ENCODE results near the gene PLA2R1.

GRCh38 chr2:159976527-159977160 is 85.8 kb downstream of the PLA2R1 start:
- TF ChIP-seq, protein P1, sequence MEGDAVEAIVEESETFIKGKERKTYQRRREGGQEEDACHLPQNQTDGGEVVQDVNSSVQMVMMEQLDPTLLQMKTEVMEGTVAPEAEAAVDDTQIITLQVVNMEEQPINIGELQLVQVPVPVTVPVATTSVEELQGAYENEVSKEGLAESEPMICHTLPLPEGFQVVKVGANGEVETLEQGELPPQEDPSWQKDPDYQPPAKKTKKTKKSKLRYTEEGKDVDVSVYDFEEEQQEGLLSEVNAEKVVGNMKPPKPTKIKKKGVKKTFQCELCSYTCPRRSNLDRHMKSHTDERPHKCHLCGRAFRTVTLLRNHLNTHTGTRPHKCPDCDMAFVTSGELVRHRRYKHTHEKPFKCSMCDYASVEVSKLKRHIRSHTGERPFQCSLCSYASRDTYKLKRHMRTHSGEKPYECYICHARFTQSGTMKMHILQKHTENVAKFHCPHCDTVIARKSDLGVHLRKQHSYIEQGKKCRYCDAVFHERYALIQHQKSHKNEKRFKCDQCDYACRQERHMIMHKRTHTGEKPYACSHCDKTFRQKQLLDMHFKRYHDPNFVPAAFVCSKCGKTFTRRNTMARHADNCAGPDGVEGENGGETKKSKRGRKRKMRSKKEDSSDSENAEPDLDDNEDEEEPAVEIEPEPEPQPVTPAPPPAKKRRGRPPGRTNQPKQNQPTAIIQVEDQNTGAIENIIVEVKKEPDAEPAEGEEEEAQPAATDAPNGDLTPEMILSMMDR (IDR thresholded peaks at IDR 0.05), result no peak
- no peak for TF ChIP-seq POLR2A (IDR thresholded peaks at IDR 0.05)
